Measurements from ENCODE around the gene RNF220. TPM values are rescaled to one million over a fixed set of nuclear protein-coding genes. Genes with fewer than 3 reads are reported as not detected.

RNF220 gene
- total and polyA plus RNA-seq, 9 of the 15 experiments (the other 6 are each of a cell fraction or from before 2014, with no cell fraction given), result 5.1 to 117 (median 66.9) TPM

GRCh38 chr1:44646261-44647110 lies 241.4 kb downstream of the RNF220 start (continued):
- no peak for TF ChIP-seq CHD7 (IDR thresholded peaks at IDR 0.05; ENCODE audit: low read depth, low read length)

All from K562 (cell line).